HCT116 (cell line): ENCODE data around the gene BICD1.

ENCODE experiments used
- ATF3 ChIP-seq: IDR thresholded peaks from 2 replicates; pipeline ENCODE4 v1.6.1; 2012
- CEBPB ChIP-seq: IDR thresholded peaks from 2 replicates; pipeline ENCODE4 v1.6.1; 2012; ENCODE audit warnings: low read depth
- CTCF ChIP-seq, 3 experiments: fragments of 200-600 bp in 1 of 3; sonication (generic) in 1 of 3; IDR thresholded peaks in 2 of 3; conservative IDR thresholded peaks in 1 of 3; 2 replicates each; pipeline ENCODE4 v1.5.1; 2012 to 2017; ENCODE audit warnings: low read depth in 2 of 3, low read length in 2 of 3, antibody characterized with exemption in 1 of 3, borderline replicate concordance in 1 of 3, control low read depth in 1 of 3, mild to moderate bottlenecking in 1 of 3, mixed read lengths in 1 of 3, mixed run types in 1 of 3, moderate library complexity in 1 of 3; ENCODE audit not compliant: insufficient read depth in 1 of 3
- EZH2 ChIP-seq: fragments of 200-600 bp; sonication (generic); IDR thresholded peaks from 2 replicates; pipeline ENCODE4 v1.6.1; 2017; ENCODE audit warnings: antibody characterized with exemption, mixed run types
- FOSL1 ChIP-seq: IDR thresholded peaks from 2 replicates; pipeline ENCODE4 v1.6.1; 2012; ENCODE audit warnings: low read depth
- JUND ChIP-seq: IDR thresholded peaks from 2 replicates; pipeline ENCODE4 v1.6.1; 2012
- POLR2A ChIP-seq: IDR thresholded peaks from 2 replicates; pipeline ENCODE4 v1.7.0; 2011; ENCODE audit warnings: borderline replicate concordance; ENCODE audit not compliant: insufficient read depth, insufficient read length; ENCODE audit errors: extremely low read depth
- POLR2AphosphoS5 ChIP-seq: IDR thresholded peaks from 2 replicates; pipeline ENCODE4 v1.6.1; 2011; ENCODE audit warnings: mild to moderate bottlenecking, low read depth, low read length, moderate library complexity
- REST ChIP-seq: IDR thresholded peaks from 2 replicates; pipeline ENCODE4 v1.6.1; 2012; ENCODE audit warnings: low read depth
- SP1 ChIP-seq: IDR thresholded peaks from 2 replicates; pipeline ENCODE4 v1.6.1; 2012; ENCODE audit warnings: low read depth
- TF ChIP-seq, protein P1 (sequence below): IDR thresholded peaks from 2 replicates; pipeline ENCODE4 v1.6.1; 2011; ENCODE audit warnings: mild to moderate bottlenecking, low read length, moderate library complexity; ENCODE audit not compliant: insufficient replicate concordance; ENCODE audit errors: extremely low read depth

DNA sequence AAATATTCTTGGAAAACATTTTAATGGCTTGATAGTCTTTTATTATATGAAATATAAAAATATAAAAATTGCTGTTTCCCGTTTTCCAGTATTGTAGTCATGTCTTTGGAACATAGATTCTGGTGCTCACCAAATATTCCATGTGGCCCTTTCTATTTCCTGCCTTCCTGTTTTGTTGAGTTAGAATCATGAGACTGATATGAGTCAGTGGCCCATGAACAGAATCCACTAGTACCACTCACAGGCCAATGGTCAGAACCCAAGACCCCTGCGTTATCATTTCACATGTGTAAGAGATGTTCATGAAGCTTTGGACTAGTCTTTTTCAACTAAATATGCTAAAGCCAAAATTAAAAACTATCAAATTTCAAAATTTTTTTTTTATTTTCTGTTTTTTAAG, 56.9 kb downstream of the BICD1 start:
- TF ChIP-seq EZH2: no peak
- TF ChIP-seq, protein P1, sequence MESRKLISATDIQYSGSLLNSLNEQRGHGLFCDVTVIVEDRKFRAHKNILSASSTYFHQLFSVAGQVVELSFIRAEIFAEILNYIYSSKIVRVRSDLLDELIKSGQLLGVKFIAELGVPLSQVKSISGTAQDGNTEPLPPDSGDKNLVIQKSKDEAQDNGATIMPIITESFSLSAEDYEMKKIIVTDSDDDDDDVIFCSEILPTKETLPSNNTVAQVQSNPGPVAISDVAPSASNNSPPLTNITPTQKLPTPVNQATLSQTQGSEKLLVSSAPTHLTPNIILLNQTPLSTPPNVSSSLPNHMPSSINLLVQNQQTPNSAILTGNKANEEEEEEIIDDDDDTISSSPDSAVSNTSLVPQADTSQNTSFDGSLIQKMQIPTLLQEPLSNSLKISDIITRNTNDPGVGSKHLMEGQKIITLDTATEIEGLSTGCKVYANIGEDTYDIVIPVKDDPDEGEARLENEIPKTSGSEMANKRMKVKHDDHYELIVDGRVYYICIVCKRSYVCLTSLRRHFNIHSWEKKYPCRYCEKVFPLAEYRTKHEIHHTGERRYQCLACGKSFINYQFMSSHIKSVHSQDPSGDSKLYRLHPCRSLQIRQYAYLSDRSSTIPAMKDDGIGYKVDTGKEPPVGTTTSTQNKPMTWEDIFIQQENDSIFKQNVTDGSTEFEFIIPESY: no peak
- no peak for TF ChIP-seq CTCF (IDR thresholded peaks at IDR 0.05 in 2 of 3, conservative IDR thresholded peaks at IDR 0.05 in 1 of 3; ENCODE audit: borderline replicate concordance in 1 of 3, insufficient read depth in 1 of 3, low read depth in 2 of 3, low read length in 2 of 3)
- no peak for TF ChIP-seq POLR2A
- no peak for TF ChIP-seq ATF3
- no peak for TF ChIP-seq POLR2AphosphoS5
- no peak for TF ChIP-seq REST
- no peak for TF ChIP-seq CEBPB
- no peak for TF ChIP-seq FOSL1
- TF ChIP-seq SP1: no peak
- no peak for TF ChIP-seq JUND
